H1 (cell line): Measurements from ENCODE around the gene ZNF148. TPM values are rescaled to one million over a fixed set of nuclear protein-coding genes. Genes with fewer than 3 reads are reported as not detected.

Experiments used
- CTCF ChIA-PET: fragments of 300-600 bp; sonication (Branson Sonifier 250); formaldehyde crosslinking; loops from one replicate; lab custom pipeline; 2021; ENCODE audit not compliant: partially characterized antibody; lab: Charles Lee
- POLR2A ChIA-PET: fragments of 300-600 bp; sonication (Branson Sonifier 250); formaldehyde crosslinking; loops from one replicate; lab custom pipeline; 2021; ENCODE audit warnings: inconsistent platforms; ENCODE audit not compliant: partially characterized antibody; lab: Charles Lee
- DNase-seq, 2 experiments: peaks; one replicate each; pipeline versions ENCODE4 v3.0.0 to v3.0.0-alpha.2; 2010 to 2022; ENCODE audit warnings: low spot score in 2 of 2, low read depth in 1 of 2, mixed read lengths in 1 of 2
- FAIRE-seq: peaks from 2 replicates; lab custom pipeline; 2011; peaks lifted over from hg19 to GRCh38; lab: Jason Lieb, UNC
- H2AFZ ChIP-seq: 2 replicates; pipeline ENCODE4 v1.8.1; 2012; ENCODE audit warnings: low read length, inconsistent platforms
- H2AK5ac ChIP-seq: 2 replicates; pipeline ENCODE4 v1.6.1; 2013; ENCODE audit warnings: low read depth, low read length
- H2BK120ac ChIP-seq: replicated peaks from 2 replicates; pipeline ENCODE3; 2013; ENCODE audit warnings: low read depth, low read length, inconsistent platforms
- H2BK12ac ChIP-seq: 2 replicates; pipeline ENCODE4 v1.6.1; 2013; ENCODE audit warnings: low read depth, low read length
- H2BK15ac ChIP-seq: 2 replicates; pipeline ENCODE4 v1.6.1; 2013; ENCODE audit warnings: low read length
- H2BK20ac ChIP-seq: 2 replicates; pipeline ENCODE4 v1.6.1; 2013; ENCODE audit warnings: low read length
- H2BK5ac ChIP-seq: 2 replicates; pipeline ENCODE4 v1.6.1; 2013; ENCODE audit warnings: low read depth, low read length
- H3K14ac ChIP-seq: 2 replicates; pipeline ENCODE4 v1.6.1; 2013; ENCODE audit warnings: inconsistent platforms; ENCODE audit not compliant: insufficient read length
- H3K18ac ChIP-seq: 2 replicates; pipeline ENCODE4 v1.6.1; 2013; ENCODE audit warnings: low read length; ENCODE audit errors: extremely low read depth
- H3K23ac ChIP-seq: 2 replicates; pipeline ENCODE4 v1.6.1; 2013; ENCODE audit warnings: inconsistent platforms; ENCODE audit not compliant: insufficient read length
- H3K23me2 ChIP-seq: 2 replicates; pipeline ENCODE4 v1.6.1; 2013; ENCODE audit warnings: low read depth, low read length
- H3K27ac ChIP-seq: 2 replicates; pipeline ENCODE4 v1.6.1; 2011; ENCODE audit warnings: low read depth, low read length, inconsistent platforms
- H3K27me3 ChIP-seq, 4 experiments: replicated peaks in 1 of 4; 1 replicate in 1 of 4; 2 replicates in 3 of 4; pipeline versions ENCODE4 v1.6.1 to v1.8.1; 2011 to 2013; ENCODE audit warnings: low read length in 3 of 4, mild to moderate bottlenecking in 3 of 4, inconsistent platforms in 2 of 4, mixed read lengths in 2 of 4, moderate library complexity in 1 of 4; ENCODE audit not compliant: control insufficient read depth in 3 of 4, insufficient read depth in 3 of 4; ENCODE audit errors: extremely low read depth in 1 of 4
- H3K36me3 ChIP-seq, 4 experiments: 2 replicates each; pipeline versions ENCODE4 v1.6.1 to v1.8.1; 2011 to 2013; ENCODE audit warnings: mild to moderate bottlenecking in 4 of 4, low read length in 3 of 4, moderate library complexity in 2 of 4, control low read depth in 1 of 4, inconsistent platforms in 1 of 4; ENCODE audit not compliant: insufficient read depth in 4 of 4, control insufficient read depth in 2 of 4
- H3K4ac ChIP-seq: replicated peaks from 2 replicates; pipeline ENCODE3; 2013; ENCODE audit warnings: low read length, low read depth, mixed read lengths, inconsistent platforms; ENCODE audit not compliant: insufficient read length
- H3K4me1 ChIP-seq, 4 experiments: replicated peaks in 1 of 4; 1 replicate in 1 of 4; 2 replicates in 3 of 4; pipeline versions ENCODE4 v1.6.1 to v1.8.1; 2011 to 2013; ENCODE audit warnings: low read length in 3 of 4, inconsistent platforms in 2 of 4, mixed read lengths in 1 of 4; ENCODE audit not compliant: insufficient read depth in 4 of 4, control insufficient read depth in 3 of 4
- H3K4me2 ChIP-seq, 2 experiments: 2 replicates each; pipeline versions ENCODE4 v1.6.1 to v1.8.1; 2011 to 2013; ENCODE audit warnings: low read depth in 2 of 2, low read length in 2 of 2, control low read depth in 1 of 2, inconsistent platforms in 1 of 2, mild to moderate bottlenecking in 1 of 2; ENCODE audit not compliant: insufficient read depth in 1 of 2
- H3K4me3 ChIP-seq, 4 experiments: fragments of 200-600, 300-600 bp in 1 of 4; sonication (generic), shearing (Covaris generic), sonication (Bioruptor Twin) in 1 of 4; 2 replicates each; pipeline versions ENCODE4 v1.5.1 to v1.8.1; 2011 to 2016; ENCODE audit warnings: low read length in 4 of 4, low read depth in 3 of 4, control low read depth in 2 of 4, inconsistent platforms in 2 of 4, mild to moderate bottlenecking in 2 of 4, mixed read lengths in 1 of 4, moderate library complexity in 1 of 4; ENCODE audit not compliant: insufficient read depth in 2 of 4; ENCODE audit errors: extremely low read depth in 1 of 4
- H3K56ac ChIP-seq: replicated peaks from 2 replicates; pipeline ENCODE3; 2013; ENCODE audit warnings: low read depth, mild to moderate bottlenecking, mixed read lengths, low read length, inconsistent platforms; ENCODE audit not compliant: insufficient read length
- H3K79me1 ChIP-seq: 2 replicates; pipeline ENCODE4 v1.6.1; 2013; ENCODE audit warnings: low read depth, low read length, control low read depth
- H3K79me2 ChIP-seq, 2 experiments: 2 replicates each; pipeline versions ENCODE4 v1.6.1 to v1.8.1; 2012 to 2013; ENCODE audit warnings: low read length in 2 of 2, mild to moderate bottlenecking in 2 of 2, inconsistent platforms in 1 of 2; ENCODE audit not compliant: insufficient read depth in 2 of 2, control insufficient read depth in 1 of 2
- H3K9ac ChIP-seq, 4 experiments: replicated peaks in 1 of 4; 1 replicate in 1 of 4; 2 replicates in 3 of 4; pipeline versions ENCODE4 v1.6.1 to v1.8.1; 2011 to 2013; ENCODE audit warnings: low read depth in 3 of 4, low read length in 3 of 4, control low read depth in 2 of 4, mild to moderate bottlenecking in 2 of 4, moderate library complexity in 2 of 4, inconsistent platforms in 1 of 4; ENCODE audit errors: extremely low read depth in 1 of 4
- H3K9me3 ChIP-seq, 2 experiments: 2 replicates each; pipeline versions ENCODE4 v1.6.1 to v1.8.1; 2012 to 2013; ENCODE audit warnings: mild to moderate bottlenecking in 2 of 2, moderate library complexity in 2 of 2, control low read depth in 1 of 2, inconsistent platforms in 1 of 2, low read depth in 1 of 2, low read length in 1 of 2, mixed read lengths in 1 of 2; ENCODE audit not compliant: insufficient read depth in 2 of 2
- H4K20me1 ChIP-seq, 2 experiments: replicated peaks in 1 of 2; 2 replicates each; pipeline versions ENCODE3 to v1.8.1; 2011 to 2013; ENCODE audit warnings: inconsistent platforms in 2 of 2, low read length in 2 of 2, mild to moderate bottlenecking in 1 of 2; ENCODE audit not compliant: insufficient read depth in 2 of 2, control insufficient read depth in 1 of 2
- H4K5ac ChIP-seq: 2 replicates; pipeline ENCODE4 v1.6.1; 2013; ENCODE audit warnings: low read length, low read depth, mixed read lengths, inconsistent platforms; ENCODE audit not compliant: insufficient read length
- H4K8ac ChIP-seq: 2 replicates; pipeline ENCODE4 v1.8.0; 2013; ENCODE audit warnings: mild to moderate bottlenecking, moderate library complexity, low read length, inconsistent platforms; ENCODE audit not compliant: insufficient read depth; ENCODE audit errors: extremely low read depth
- H4K91ac ChIP-seq: replicated peaks from 2 replicates; pipeline ENCODE3; 2013; ENCODE audit warnings: low read length, mixed read lengths, inconsistent platforms; ENCODE audit not compliant: insufficient read length
- ASH2L ChIP-seq: fragments of 200-600, 300-600 bp; sonication (generic); IDR thresholded peaks from one replicate; pipeline ENCODE4 v1.7.1; 2017; ENCODE audit warnings: low read length
- BRCA1 ChIP-seq: IDR thresholded peaks from 2 replicates; pipeline ENCODE4 v1.6.1; 2012; ENCODE audit warnings: low read depth, low read length, improper control_type of control experiment
- CBX8 ChIP-seq: fragments of 300-800, 300-1000 bp; sonication (generic); IDR thresholded peaks from 2 replicates; pipeline ENCODE4 v1.7.1; 2016; ENCODE audit warnings: low read depth, low read length, borderline replicate concordance
- CTBP2 ChIP-seq: IDR thresholded peaks from 2 replicates; pipeline ENCODE4 v1.7.0; 2011; ENCODE audit warnings: borderline replicate concordance, mild to moderate bottlenecking, moderate library complexity, mixed read lengths, low read length; ENCODE audit not compliant: insufficient read depth, insufficient read length
- HDAC2 ChIP-seq, 2 experiments: fragments of 300-600 bp in 1 of 2; sonication (generic) in 1 of 2; IDR thresholded peaks; 2 replicates each; pipeline ENCODE4 v1.6.1; 2011 to 2012; ENCODE audit warnings: low read depth in 2 of 2, low read length in 2 of 2, mild to moderate bottlenecking in 2 of 2, moderate library complexity in 2 of 2, borderline replicate concordance in 1 of 2, inconsistent platforms in 1 of 2
- MAX ChIP-seq: IDR thresholded peaks from 2 replicates; pipeline ENCODE4 v1.6.1; 2012; ENCODE audit warnings: inconsistent platforms
- RNF2 ChIP-seq: fragments of 200-900, 300-1000 bp; sonication (generic); IDR thresholded peaks from 2 replicates; pipeline ENCODE4 v1.7.1; 2016; ENCODE audit warnings: borderline replicate concordance, low read depth, mild to moderate bottlenecking, antibody characterized with exemption, low read length; ENCODE audit not compliant: poor library complexity, severe bottlenecking; ENCODE audit errors: missing control alignments
- SAP30 ChIP-seq: fragments of 300-600 bp; sonication (generic); IDR thresholded peaks from 2 replicates; pipeline ENCODE4 v1.7.1; 2012; ENCODE audit warnings: low read length, moderate library complexity, mild to moderate bottlenecking, inconsistent platforms; ENCODE audit not compliant: insufficient read depth, insufficient replicate concordance
- SUZ12 ChIP-seq: fragments of 200-600 bp; sonication (generic); IDR thresholded peaks from 2 replicates; pipeline ENCODE4 v1.6.1; 2012; ENCODE audit warnings: mild to moderate bottlenecking, inconsistent platforms, low read length, moderate library complexity, mixed read lengths
- TBP ChIP-seq: IDR thresholded peaks from 2 replicates; pipeline ENCODE4 v1.6.1; 2011; ENCODE audit warnings: low read depth, low read length, improper control_type of control experiment
- TCF12 ChIP-seq: IDR thresholded peaks from 2 replicates; pipeline ENCODE4 v1.6.1; 2011; ENCODE audit warnings: low read depth, mild to moderate bottlenecking, low read length
- ZNF274 ChIP-seq: IDR thresholded peaks from 2 replicates; pipeline ENCODE4 v1.7.0; 2012; ENCODE audit warnings: low read length, borderline replicate concordance; ENCODE audit errors: extremely low read depth
- WGBS, 2 experiments: shearing (Covaris generic) in 1 of 2; methylation state at CpG; one replicate each; pipeline versions ENCODE4 v1.1.6 to v1.1.7; 2013 to 2015; ENCODE audit warnings: low lambda C conversion rate in 2 of 2, mixed read lengths in 2 of 2, inconsistent platforms in 1 of 2, low coverage in 1 of 2, missing lambda C conversion rate in 1 of 2; ENCODE audit not compliant: insufficient replicate concordance in 2 of 2, insufficient coverage in 1 of 2, insufficient read length in 1 of 2; ENCODE audit errors: extremely low coverage in 1 of 2, missing lambda C conversion rate in 1 of 2; 5-methylcytosine and 5-hydroxymethylcytosine counted together
- polyA plus RNA-seq, 7 experiments: library from polyadenylated mRNA; depleted of rRNA in 3 of 7; stranded (reverse) in 5 of 7; unstranded in 2 of 7; fragments of >200 nt in 5 of 7; fragments of 200-250 nt in 2 of 7; gene quantifications; 1 replicate in 5 of 7; 2 replicates in 1 of 7; 4 replicates in 1 of 7; pipeline versions ENCODE4 v1.2.1 to v1.2.3, GENCODE V29; 2011 to 2013; ENCODE audit warnings: missing spikeins in 2 of 7, mixed read lengths in 2 of 7
- total RNA-seq: library from RNA; stranded (reverse); fragmentation: NEBNext Ultra II Directional; extraction: Animal tissue kit (Norgen Biotek cat#: 25700); gene quantifications from 2 replicates; pipeline ENCODE4 v1.2.1, GENCODE V29; 2021

ZNF148 gene
- total and polyA plus RNA-seq, 2 of the 8 experiments (the other 6 are each of a cell fraction or from before 2014, with no cell fraction given) = 3.7 to 22.6 TPM

- WGBS, 2 experiments = 92% methylated on average over 11 of the region's 11 CpGs; no CpG with 5 or more reads in 1 of the 2 experiments
- no peak overlapping the region for H4K8ac ChIP-seq
- H3K23ac ChIP-seq = no peak overlapping the region
- ChIA-PET CTCF (interaction anchor here (1.0 to 1.5 kb wide), 2 partner anchors 18 to 61 kb away, joined by 3 to 4 read pairs; no protein-coding TSS in a partner anchor), POLR2A (interaction anchor here (0.6 to 2.7 kb wide), 4 partner anchors 9 to 169 kb away, joined by 3 to 15 read pairs (median 8); partner anchors contain the start of gene ZNF148)
- H2BK15ac ChIP-seq = no peak overlapping the region
- H3K56ac ChIP-seq = no peak overlapping the region
- no peaks in the 10 kb centered on the region for H3K27me3 ChIP-seq
- no peak overlapping the region for H3K18ac ChIP-seq
- H2BK12ac ChIP-seq = no peak overlapping the region
- no peak for DNase-seq
- H2AK5ac ChIP-seq = no peak overlapping the region
- no peaks in the 10 kb centered on the region for H3K36me3 ChIP-seq
- H2BK20ac ChIP-seq = no peak overlapping the region
- peak overlapping the region; percentile 61 to 82 for H3K4me2 ChIP-seq
- H3K4ac ChIP-seq = no peak overlapping the region
- H3K4me3 ChIP-seq = peak overlapping the region; percentile 47 to 69 (median 62); a peak in 7 of 8 replicates
- H4K91ac ChIP-seq = no peak overlapping the region
- H3K27ac ChIP-seq = no peak overlapping the region
- no peaks in the 10 kb centered on the region for H3K4me1 ChIP-seq
- H3K79me2 ChIP-seq = peaks cover 0 to 93% of the 10 kb centered on the region in 2 experiments; a peak in 3 of 4 replicates
- no peak overlapping the region for H4K5ac ChIP-seq
- no peaks in the 10 kb centered on the region; the same call in 1 of the 2 replicates for H3K23me2 ChIP-seq
- no peak overlapping the region for H2BK120ac ChIP-seq
- no peak for FAIRE-seq
- no peaks in the 10 kb centered on the region for H3K9me3 ChIP-seq
- peaks cover 7% of the 10 kb centered on the region for H3K79me1 ChIP-seq
- H2BK5ac ChIP-seq = no peak overlapping the region
- H3K9ac ChIP-seq = peak overlapping the region in 1 of 4 experiments; percentile 51; a peak in 1 of 7 replicates
- H4K20me1 ChIP-seq = peaks cover 0 to 8% of the 10 kb centered on the region in 2 experiments
- H3K14ac ChIP-seq = no peak overlapping the region
- no peak overlapping the region for H2AFZ ChIP-seq
- TF ChIP-seq CTBP2 (no peak), MAX (no peak), CBX8 (no peak), SAP30 (no peak), BRCA1 (no peak), HDAC2 (IDR thresholded peaks at IDR 0.05; ENCODE audit: borderline replicate concordance in 1 of 2, low read depth in 2 of 2, low read length in 2 of 2) (no peak), SUZ12 (no peak), ZNF274 (no peak), TCF12 (no peak), ASH2L (no peak), RNF2 (no peak), TBP (no peak)
Measured at GRCh38 chr3:125357837-125358236, 17.3 kb downstream of the ZNF148 start.
